NCI-H2196 (cell line): Measurements from ENCODE around the gene KLHL33.

Source experiments
- DNase-seq: peaks from one replicate; lab custom pipeline; 2025; ENCODE audit not compliant: unreplicated experiment; lab: John Stamatoyannopoulos, UW

The KLHL33 gene

DNA sequence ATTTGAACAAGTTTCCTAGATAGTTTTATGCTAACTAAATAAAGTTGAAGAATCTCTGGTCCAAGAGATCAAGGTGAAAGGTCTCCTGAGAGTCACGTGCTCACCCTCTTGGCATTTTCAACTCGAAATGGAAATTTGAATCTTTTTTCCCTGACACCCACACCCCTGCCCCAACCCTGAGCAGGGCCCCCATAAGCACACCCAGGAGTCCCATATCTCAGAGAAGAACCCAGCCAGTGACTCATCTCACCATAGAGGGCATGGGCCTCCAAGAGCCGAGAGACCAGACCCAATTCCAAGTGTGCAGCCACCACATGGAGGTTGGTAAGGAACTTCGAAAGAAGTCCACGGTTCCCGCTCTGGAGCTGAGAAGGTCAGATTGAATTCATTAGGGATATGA lies 55.3 kb downstream of the KLHL33 start:
- no peak for DNase-seq

GRCh38 chr14:20379743-20380142 lies 56.2 kb downstream of the KLHL33 start:
- DNase-seq = no peak

DNA sequence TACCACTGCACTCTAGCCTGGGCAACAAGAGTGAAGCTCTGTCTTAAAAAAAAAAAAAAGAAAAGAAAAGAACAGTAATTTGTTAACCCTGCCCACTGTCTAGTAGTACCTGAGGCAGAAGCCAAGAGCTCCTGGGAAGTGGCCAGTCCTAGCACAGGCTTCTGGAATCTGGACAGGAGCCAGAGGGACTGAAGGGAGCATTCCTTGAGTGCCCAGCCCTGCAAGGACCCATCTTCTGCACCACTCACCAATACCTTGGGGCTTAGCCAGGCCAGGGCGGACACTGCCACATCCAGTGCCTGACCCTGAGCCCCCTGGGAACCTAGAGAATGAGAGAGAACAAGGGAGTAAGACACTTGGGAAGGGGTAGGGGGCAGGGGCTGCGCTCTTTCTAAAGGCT lies 58.8 kb downstream of the KLHL33 start:
- DNase-seq = no peak

GRCh38 chr14:20376071-20376588 lies 59.8 kb downstream of the KLHL33 start:
- no peak for DNase-seq
